Left lung (tissue), 10 donors: Measurements from ENCODE around the gene ACADS. TPM values are rescaled to one million over a fixed set of nuclear protein-coding genes. Genes with fewer than 3 reads are reported as not detected.

Experiments
- ATAC-seq: fragments of 200-7000 bp; cut with Tn5 transposase; one replicate; pipeline ENCODE4 v1.9.1; 2020; ENCODE audit warnings: moderate library complexity
- DNase-seq, 4 donors: peaks; one replicate each; pipeline ENCODE4 v3.0.0-alpha.2; 2013 to 2020
- H3K27ac ChIP-seq, 2 donors: fragments of 200-600 bp; sonication (generic) in 1 of 2; one replicate each; pipeline versions ENCODE4 v1.5.0 to v1.8.0; 2020 to 2021
- H3K27me3 ChIP-seq, 2 donors: fragments of 200-600 bp; sonication (generic) in 1 of 2; one replicate each; pipeline versions ENCODE4 v1.5.0 to v1.8.0; 2020 to 2021
- H3K36me3 ChIP-seq, 2 donors: fragments of 200-600 bp; sonication (generic) in 1 of 2; one replicate each; pipeline versions ENCODE4 v1.5.0 to v1.8.0; 2020 to 2021
- H3K4me1 ChIP-seq, 2 donors: fragments of 200-600 bp; one replicate each; pipeline ENCODE4 v1.8.0; 2021
- H3K4me3 ChIP-seq, 2 donors: fragments of 200-600 bp; sonication (generic) in 1 of 2; one replicate each; pipeline versions ENCODE4 v1.5.0 to v1.8.0; 2020 to 2021; ENCODE audit warnings: mild to moderate bottlenecking in 1 of 2
- H3K9me3 ChIP-seq, 2 donors: fragments of 200-600 bp; sonication (generic) in 1 of 2; one replicate each; pipeline versions ENCODE4 v1.5.0 to v1.8.0; 2020 to 2021
- CTCF ChIP-seq, 2 donors: fragments of 200-600 bp; sonication (generic) in 1 of 2; IDR thresholded peaks; one replicate each; pipeline versions ENCODE4 v1.5.0 to v1.8.0; 2021; ENCODE audit warnings: antibody characterized with exemption in 2 of 2
- intact Hi-C, 2 donors: fragments of 100-400 bp; cut with DNase I; formaldehyde crosslinking; loops; one replicate each; pipeline versions ENCODE4 v1.11.2 to v1.14.2; 2022
- polyA plus RNA-seq, 6 donors: library from polyadenylated mRNA; unstranded; fragments of 120-200 nt; gene quantifications; one replicate each; pipeline ENCODE4 v1.2.1, GENCODE V29; 2013; ENCODE audit not compliant: insufficient read length in 6 of 6
- total RNA-seq, 2 donors: library from RNA; stranded (reverse); fragmentation: NEBNext Ultra II Directional; extraction: Animal tissue kit (Norgen Biotek cat#: 25700); gene quantifications; one replicate each; pipeline ENCODE4 v1.2.1, GENCODE V29; 2021
- donor health status: DM: no; HTN: yes; CAD: no.
- donor health status: DM: no; HTN: no; CAD: no.

Gene ACADS
- total and polyA plus RNA-seq, 8 donors: 11.5 to 20.6 (median 14.0) TPM

- ATAC-seq (no peak), DNase-seq (no peak)
- H3K4me1 ChIP-seq: no peaks in the 10 kb centered on the region
- H3K9me3 ChIP-seq: no peaks in the 10 kb centered on the region
- intact Hi-C loops: no loop called here
- TF ChIP-seq CTCF (IDR thresholded peaks at IDR 0.05): no peak
- H3K27ac ChIP-seq: no peak overlapping the region
- H3K4me3 ChIP-seq: no peak overlapping the region
- H3K36me3 ChIP-seq: peaks cover 0 to 32% of the 10 kb centered on the region in 2 donors
- H3K27me3 ChIP-seq: no peaks in the 10 kb centered on the region
Observed at GRCh38 chr12:120739031-120739762, 13.6 kb downstream of the ACADS start.

- H3K9me3 ChIP-seq: no peaks in the 10 kb centered on the region
- H3K4me1 ChIP-seq: no peaks in the 10 kb centered on the region
- TF ChIP-seq CTCF (IDR thresholded peaks at IDR 0.05): no peak
- intact Hi-C loops: no loop called here
- DNase-seq (no peak), ATAC-seq (no peak)
- peaks cover 0 to 32% of the 10 kb centered on the region in 2 donors for H3K36me3 ChIP-seq
- no peak overlapping the region for H3K4me3 ChIP-seq
- no peaks in the 10 kb centered on the region for H3K27me3 ChIP-seq
- no peak overlapping the region for H3K27ac ChIP-seq
Observed at GRCh38 chr12:120739821-120740613, 14.4 kb downstream of the ACADS start.

- Histone ChIP-seq H3K4me3 (no peak overlapping the region), H3K4me1 (no peaks in the 10 kb centered on the region), H3K27me3 (no peaks in the 10 kb centered on the region), H3K9me3 (no peaks in the 10 kb centered on the region), H3K36me3 (peaks cover 0 to 32% of the 10 kb centered on the region in 2 donors), H3K27ac (no peak overlapping the region)
- no peak for TF ChIP-seq CTCF (IDR thresholded peaks at IDR 0.05)
- DNase-seq (no peak), ATAC-seq (no peak)
- intact Hi-C loops: no loop called here
Observed at GRCh38 chr12:120740871-120741270, 15.2 kb downstream of the ACADS start.

- H3K27me3 ChIP-seq: no peaks in the 10 kb centered on the region
- DNase-seq: no peak
- no peaks in the 10 kb centered on the region for H3K4me1 ChIP-seq
- no peak for TF ChIP-seq CTCF (IDR thresholded peaks at IDR 0.05)
- ATAC-seq: no peak
- H3K27ac ChIP-seq: no peak overlapping the region
- intact Hi-C loops: no loop called here
- no peak overlapping the region for H3K4me3 ChIP-seq
- no peaks in the 10 kb centered on the region for H3K9me3 ChIP-seq
- peaks cover 0 to 30% of the 10 kb centered on the region in 2 donors for H3K36me3 ChIP-seq
Observed at GRCh38 chr12:120741476-120742421, 16.1 kb downstream of the ACADS start.
